Raji (cell line): ENCODE data around the gene TSEN15.

Experiments
- POLR2A ChIP-seq: IDR thresholded peaks from 2 replicates; pipeline ENCODE4 v1.6.1; 2011; ENCODE audit warnings: low read depth, low read length, control low read depth; ENCODE audit not compliant: insufficient read depth

Gene TSEN15

GRCh38 chr1:184037849-184038591 lies 13.5 kb upstream of the TSEN15 start:
- no peak for TF ChIP-seq POLR2A

- TF ChIP-seq POLR2A = no peak
Observed at GRCh38 chr1:184039126-184039525, 12.4 kb upstream of the TSEN15 start.

- no peak for TF ChIP-seq POLR2A
Observed at GRCh38 chr1:184041731-184042130, 9.8 kb upstream of the TSEN15 start.

GRCh38 chr1:184044603-184045376 lies 6.7 kb upstream of the TSEN15 start:
- no peak for TF ChIP-seq POLR2A

- TF ChIP-seq POLR2A = no peak
Observed at GRCh38 chr1:184048561-184049240, 2.8 kb upstream of the TSEN15 start.

- TF ChIP-seq POLR2A = no peak
Observed at GRCh38 chr1:184049291-184049690, 2.2 kb upstream of the TSEN15 start.

GRCh38 chr1:184049836-184050468 lies 1.6 kb upstream of the TSEN15 start:
- no peak for TF ChIP-seq POLR2A

- TF ChIP-seq POLR2A = no peak
Observed at GRCh38 chr1:184050636-184051035, 894 bp upstream of the TSEN15 start.

GRCh38 chr1:184051138-184051484 lies 419 bp upstream of the TSEN15 start:
- TF ChIP-seq POLR2A = no peak

- no peak for TF ChIP-seq POLR2A
Observed at GRCh38 chr1:184052194-184052559, 647 bp downstream of the TSEN15 start.

- TF ChIP-seq POLR2A = no peak
Observed at GRCh38 chr1:184052750-184053149, 1.2 kb downstream of the TSEN15 start.

- TF ChIP-seq POLR2A = no peak
Observed at GRCh38 chr1:184053881-184054280, 2.4 kb downstream of the TSEN15 start.

GRCh38 chr1:184056921-184057555 lies 5.5 kb downstream of the TSEN15 start:
- no peak for TF ChIP-seq POLR2A

- TF ChIP-seq POLR2A = no peak
Observed at GRCh38 chr1:184059887-184060286, 8.4 kb downstream of the TSEN15 start.

- TF ChIP-seq POLR2A = no peak
Observed at GRCh38 chr1:184060316-184060715, 8.8 kb downstream of the TSEN15 start.
